ENCODE data around the gene CST11. TPM values are rescaled to one million over a fixed set of nuclear protein-coding genes. Genes with fewer than 3 reads are reported as not detected.

The CST11 gene
- total and polyA plus RNA-seq, 2 donors (not counting 3 experiments of a cell fraction or from before 2014, with no cell fraction given) = not detected

DNA sequence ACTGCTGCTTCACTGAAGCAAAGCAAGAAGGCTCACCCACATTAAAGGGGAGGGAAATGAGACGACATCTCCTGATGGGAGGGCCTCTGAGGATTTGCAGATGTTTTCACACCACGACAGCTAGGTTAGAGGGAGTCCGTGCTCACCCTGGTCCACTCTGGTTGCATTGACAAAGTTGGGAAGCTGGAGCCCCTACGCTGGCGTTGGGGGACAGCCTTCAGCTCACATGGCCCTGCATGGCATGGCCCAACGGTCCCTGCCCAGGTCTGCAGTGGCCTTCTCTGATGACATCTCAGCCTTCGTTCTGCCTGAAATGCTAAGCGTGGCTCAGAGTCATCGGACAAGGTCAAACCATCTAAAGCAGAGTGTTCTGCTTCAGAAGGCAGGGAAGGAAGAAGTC is 27.5 kb downstream of the CST11 start:
- ChIA-PET CTCF (interaction anchor here (2.4 kb wide), 1 partner anchor 12 kb away, joined by 6 read pairs; no protein-coding TSS in a partner anchor), POLR2A (no interaction called here)
- intact Hi-C loops (cut with micrococcal nuclease) (loop anchor here (10.0 kb wide), 1 partner anchor 740 kb away; no protein-coding TSS in a partner anchor), dilution Hi-C loops (cut with MboI; ENCODE audit: extremely low pct_ligation_motif_present, low sequenced_read_pairs) (no loop called here)
- TF ChIP-seq, protein P1, sequence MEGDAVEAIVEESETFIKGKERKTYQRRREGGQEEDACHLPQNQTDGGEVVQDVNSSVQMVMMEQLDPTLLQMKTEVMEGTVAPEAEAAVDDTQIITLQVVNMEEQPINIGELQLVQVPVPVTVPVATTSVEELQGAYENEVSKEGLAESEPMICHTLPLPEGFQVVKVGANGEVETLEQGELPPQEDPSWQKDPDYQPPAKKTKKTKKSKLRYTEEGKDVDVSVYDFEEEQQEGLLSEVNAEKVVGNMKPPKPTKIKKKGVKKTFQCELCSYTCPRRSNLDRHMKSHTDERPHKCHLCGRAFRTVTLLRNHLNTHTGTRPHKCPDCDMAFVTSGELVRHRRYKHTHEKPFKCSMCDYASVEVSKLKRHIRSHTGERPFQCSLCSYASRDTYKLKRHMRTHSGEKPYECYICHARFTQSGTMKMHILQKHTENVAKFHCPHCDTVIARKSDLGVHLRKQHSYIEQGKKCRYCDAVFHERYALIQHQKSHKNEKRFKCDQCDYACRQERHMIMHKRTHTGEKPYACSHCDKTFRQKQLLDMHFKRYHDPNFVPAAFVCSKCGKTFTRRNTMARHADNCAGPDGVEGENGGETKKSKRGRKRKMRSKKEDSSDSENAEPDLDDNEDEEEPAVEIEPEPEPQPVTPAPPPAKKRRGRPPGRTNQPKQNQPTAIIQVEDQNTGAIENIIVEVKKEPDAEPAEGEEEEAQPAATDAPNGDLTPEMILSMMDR (IDR thresholded peaks at IDR 0.05; ENCODE audit: extremely low read depth in 1 of 2, insufficient read depth in 1 of 2, low read depth in 1 of 2, low read length in 2 of 2) = no peak
- TF ChIP-seq JUN (IDR thresholded peaks at IDR 0.05; ENCODE audit: borderline replicate concordance, insufficient read depth, insufficient read length, low read depth) (no peak), GATA2 (IDR thresholded peaks at IDR 0.05; ENCODE audit: insufficient read depth, insufficient read length, low read depth, low read length) (no peak)
- H2AFZ ChIP-seq (ENCODE audit: low read depth, low read length) = no peak overlapping the region
- DNase-seq (ENCODE audit: low read depth, low spot score) (no peak), FAIRE-seq (no peak)
- BruUV-seq (replicated peaks) = no TSS peak
- no peak overlapping the region for H3K4me2 ChIP-seq (ENCODE audit: insufficient read depth, low read length)
- H4K20me1 ChIP-seq (replicated peaks; ENCODE audit: control insufficient read depth, extremely low read depth, insufficient read depth, low read length) = no peaks in the 10 kb centered on the region
- no peaks in the 10 kb centered on the region for H3K4me1 ChIP-seq (ENCODE audit: control insufficient read depth, extremely low read depth, insufficient read depth, low read length)
- H3K9ac ChIP-seq (replicated peaks; ENCODE audit: extremely low read depth, insufficient read depth, low read length) = no peak overlapping the region
- H3K79me2 ChIP-seq (ENCODE audit: control insufficient read depth, insufficient read depth, low read length) = peaks cover 8% of the 10 kb centered on the region
- no peaks in the 10 kb centered on the region for H3K9me1 ChIP-seq (replicated peaks; ENCODE audit: control insufficient read depth, extremely low read depth, insufficient read depth, low read length)
- no peaks in the 10 kb centered on the region for H3K9me3 ChIP-seq (replicated peaks; ENCODE audit: control insufficient read depth, insufficient read depth, low read length)
- no peaks in the 10 kb centered on the region for H3K36me3 ChIP-seq (ENCODE audit: control insufficient read depth in 2 of 2, extremely low read depth in 1 of 2, insufficient read depth in 2 of 2, low read length in 2 of 2)
- H3K27me3 ChIP-seq (ENCODE audit: control insufficient read depth in 2 of 2, insufficient read depth in 2 of 2, low read length in 2 of 2) = peaks cover 4 to 7% of the 10 kb centered on the region in 2 experiments
- H3K4me3 ChIP-seq (replicated peaks in 1 of 3; ENCODE audit: insufficient read depth in 1 of 3, low read depth in 1 of 3, low read length in 3 of 3) = no peak overlapping the region
- H3K27ac ChIP-seq (ENCODE audit: insufficient read depth, low read depth, low read length) = no peak overlapping the region
